HCT116 (cell line): Measurements from ENCODE around the gene NOL3. TPM values are rescaled to one million over a fixed set of nuclear protein-coding genes. Genes with fewer than 3 reads are reported as not detected.
A peak's percentile ranks its signal among the peaks of the same experiment; 100 is the strongest.
"Not testable (repeated sequence)": the region's sequence is repeated elsewhere in the genome, so short reads cannot be mapped to it uniquely, and the experiment has no call there.

Experiments
- ATAC-seq: fragments of 200-7000 bp; cut with Tn5 transposase; 2 replicates; pipeline ENCODE4 v1.9.1; 2020; ENCODE audit warnings: mild to moderate bottlenecking, moderate library complexity
- Bru-seq: library from RNA; stranded (reverse); fragments of 400-500 nt; gene quantifications from one replicate; lab custom pipeline; 2021; lab: Mats Ljungman, UMichigan
- BruChase-seq, 2 experiments: library from RNA; stranded (reverse); fragments of 400-500 nt; gene quantifications; one replicate each; lab custom pipeline; 2021; lab: Mats Ljungman, UMichigan
- BruUV-seq: library from RNA; stranded (reverse); fragments of 400-500 nt; replicated peaks from 2 replicates; lab custom pipeline; 2021; lab: Mats Ljungman, UMichigan
- CTCF ChIA-PET: fragments of 300-600 bp; sonication (Branson Sonifier 250); formaldehyde crosslinking; loops from one replicate; lab custom pipeline; 2021; ENCODE audit warnings: antibody characterized with exemption; lab: Charles Lee
- POLR2A ChIA-PET: fragments of 300-600, 350-600 bp; sonication (Branson Sonifier 250); formaldehyde crosslinking; loops from one replicate; lab custom pipeline; 2021; ENCODE audit warnings: antibody characterized with exemption; lab: Charles Lee
- RAD21 ChIA-PET, 2 experiments: fragments of 300-600 bp; sonication (Branson Sonifier 250); formaldehyde crosslinking; loops; one replicate each; lab custom pipeline; 2023; ENCODE audit warnings: low total read pairs in 2 of 2; ENCODE audit not compliant: uncharacterized antibody in 2 of 2, unreplicated experiment in 2 of 2, low non-redundant PET in 1 of 2; lab: Charles Lee
- DNase-seq: peaks from one replicate; pipeline ENCODE4 v3.0.0-alpha.2; 2010; ENCODE audit warnings: low read depth, low spot score
- H2AFZ ChIP-seq: fragments of 200-600 bp; shearing (Covaris generic), sonication (generic); 2 replicates; pipeline ENCODE4 v1.6.1; 2017; ENCODE audit warnings: low read depth, mixed run types, mixed read lengths, antibody characterized with exemption, low read length; ENCODE audit not compliant: poor library complexity, severe bottlenecking
- H3K27ac ChIP-seq: 2 replicates; pipeline ENCODE4 v1.5.1; 2012; ENCODE audit warnings: low read depth, low read length
- H3K27me3 ChIP-seq: fragments of 200-600 bp; sonication (generic); 2 replicates; pipeline ENCODE4 v1.6.1; 2016; ENCODE audit warnings: mixed run types, low read length, mixed read lengths; ENCODE audit not compliant: insufficient read depth
- H3K36me3 ChIP-seq, 2 experiments: fragments of 200-500 bp in 1 of 2; fragments of 200-600 bp in 1 of 2; sonication (Bioruptor generic) in 1 of 2; sonication (generic) in 1 of 2; 2 replicates each; pipeline versions ENCODE4 v1.5.1 to v1.6.1; 2014 to 2016; ENCODE audit warnings: low read length in 2 of 2, inconsistent platforms in 1 of 2, mixed read lengths in 1 of 2, mixed run types in 1 of 2; ENCODE audit not compliant: insufficient read depth in 2 of 2, control insufficient read depth in 1 of 2
- H3K4me1 ChIP-seq, 2 experiments: fragments of 200-600 bp in 1 of 2; sonication (generic) in 1 of 2; 2 replicates each; pipeline versions ENCODE4 v1.5.1 to v1.6.1; 2012 to 2017; ENCODE audit warnings: low read length in 2 of 2, inconsistent platforms in 1 of 2, mild to moderate bottlenecking in 1 of 2, mixed read lengths in 1 of 2, mixed run types in 1 of 2, moderate library complexity in 1 of 2; ENCODE audit not compliant: insufficient read depth in 2 of 2, control insufficient read depth in 1 of 2
- H3K4me2 ChIP-seq: fragments of 200-600 bp; sonication (generic); 2 replicates; pipeline ENCODE4 v1.6.1; 2017; ENCODE audit warnings: mixed run types, low read length, mixed read lengths
- H3K4me3 ChIP-seq, 2 experiments: fragments of 200-600 bp in 1 of 2; sonication (generic) in 1 of 2; replicated peaks in 1 of 2; 2 replicates each; pipeline ENCODE4 v1.5.1; 2011 to 2016; ENCODE audit warnings: low read length in 2 of 2, control low read depth in 1 of 2, low read depth in 1 of 2, mild to moderate bottlenecking in 1 of 2, mixed read lengths in 1 of 2, mixed run types in 1 of 2
- H3K79me2 ChIP-seq: fragments of 200-600 bp; sonication (generic); 2 replicates; pipeline ENCODE4 v1.6.1; 2017; ENCODE audit warnings: mild to moderate bottlenecking, mixed run types, low read length, moderate library complexity, mixed read lengths; ENCODE audit not compliant: insufficient read depth
- H3K9ac ChIP-seq: fragments of 200-600 bp; sonication (generic); 2 replicates; pipeline ENCODE4 v1.6.1; 2016; ENCODE audit warnings: low read length, mixed read lengths
- H3K9me2 ChIP-seq: fragments of 200-600 bp; sonication (generic), shearing (Covaris generic); 2 replicates; pipeline ENCODE4 v1.6.1; 2017; ENCODE audit warnings: mixed run types, mild to moderate bottlenecking, moderate library complexity; ENCODE audit not compliant: insufficient read depth
- H3K9me3 ChIP-seq, 2 experiments: fragments of 200-500 bp in 1 of 2; fragments of 200-600 bp in 1 of 2; sonication (Bioruptor generic) in 1 of 2; sonication (generic) in 1 of 2; 2 replicates each; pipeline ENCODE4 v1.6.1; 2014 to 2017; ENCODE audit warnings: low read length in 2 of 2, mixed read lengths in 2 of 2, inconsistent platforms in 1 of 2, low read depth in 1 of 2, mild to moderate bottlenecking in 1 of 2, mixed run types in 1 of 2, moderate library complexity in 1 of 2; ENCODE audit not compliant: control insufficient read depth in 1 of 2, insufficient read depth in 1 of 2
- H4K20me1 ChIP-seq: fragments of 200-600 bp; sonication (generic), shearing (Covaris generic); 2 replicates; pipeline ENCODE4 v1.6.1; 2017; ENCODE audit warnings: mixed run types, mild to moderate bottlenecking, moderate library complexity; ENCODE audit not compliant: insufficient read depth
- CBX3 ChIP-seq: IDR thresholded peaks from 2 replicates; pipeline ENCODE4 v1.6.1; 2012; ENCODE audit warnings: low read depth
- CTCF ChIP-seq, 3 experiments: fragments of 200-600 bp in 1 of 3; sonication (generic) in 1 of 3; IDR thresholded peaks in 2 of 3; conservative IDR thresholded peaks in 1 of 3; 2 replicates each; pipeline ENCODE4 v1.5.1; 2012 to 2017; ENCODE audit warnings: low read depth in 2 of 3, low read length in 2 of 3, antibody characterized with exemption in 1 of 3, borderline replicate concordance in 1 of 3, control low read depth in 1 of 3, mild to moderate bottlenecking in 1 of 3, mixed read lengths in 1 of 3, mixed run types in 1 of 3, moderate library complexity in 1 of 3; ENCODE audit not compliant: insufficient read depth in 1 of 3
- EGR1 ChIP-seq: IDR thresholded peaks from 2 replicates; pipeline ENCODE4 v1.6.1; 2012; ENCODE audit warnings: low read depth
- JUND ChIP-seq: IDR thresholded peaks from 2 replicates; pipeline ENCODE4 v1.6.1; 2012
- POLR2A ChIP-seq: IDR thresholded peaks from 2 replicates; pipeline ENCODE4 v1.7.0; 2011; ENCODE audit warnings: borderline replicate concordance; ENCODE audit not compliant: insufficient read depth, insufficient read length; ENCODE audit errors: extremely low read depth
- POLR2AphosphoS5 ChIP-seq: IDR thresholded peaks from 2 replicates; pipeline ENCODE4 v1.6.1; 2011; ENCODE audit warnings: mild to moderate bottlenecking, low read depth, low read length, moderate library complexity
- SIN3A ChIP-seq: IDR thresholded peaks from 2 replicates; pipeline ENCODE4 v1.6.1; 2012; ENCODE audit warnings: low read depth
- YY1 ChIP-seq: IDR thresholded peaks from 2 replicates; pipeline ENCODE4 v1.6.1; 2011; ENCODE audit warnings: low read length, low read depth, moderate library complexity, mild to moderate bottlenecking; ENCODE audit not compliant: insufficient replicate concordance; ENCODE audit errors: extremely low read depth
- ZBTB33 ChIP-seq: IDR thresholded peaks from 2 replicates; pipeline ENCODE4 v1.6.1; 2011; ENCODE audit warnings: mild to moderate bottlenecking, low read length, moderate library complexity; ENCODE audit not compliant: insufficient replicate concordance; ENCODE audit errors: extremely low read depth
- ZFX ChIP-seq: fragments of 450-650 bp; IDR thresholded peaks from 2 replicates; pipeline ENCODE4 v1.6.1; 2017
- ZNF274 ChIP-seq: fragments of 200-500 bp; sonication (Bioruptor generic); IDR thresholded peaks from 2 replicates; pipeline ENCODE4 v1.6.1; 2014; ENCODE audit warnings: mild to moderate bottlenecking, low read depth, low read length, inconsistent platforms
- intact Hi-C: fragments of 100-400 bp; cut with micrococcal nuclease; formaldehyde crosslinking; loops from 2 replicates; pipeline ENCODE4 v1.10.0; 2022
- long read RNA-seq: library from polyadenylated mRNA; unstranded; transcript quantifications from one replicate; pipeline ENCODE4 v2.0.0, GENCODE V29; 2021; ENCODE audit not compliant: unreplicated experiment
- polyA plus RNA-seq: library from polyadenylated mRNA; unstranded; fragments of >200 nt; gene quantifications from 2 replicates; pipeline ENCODE4 v1.2.1, GENCODE V29; 2012; ENCODE audit warnings: missing spikeins
- total RNA-seq: library from RNA; stranded (reverse); gene quantifications from one replicate; pipeline ENCODE4 v1.2.1, GENCODE V29; 2021; ENCODE audit not compliant: unreplicated experiment

The NOL3 gene
- total RNA-seq (54.0 TPM), Bru-seq, nascent RNA (percentile 89 among the genes with signal in this experiment), BruChase-seq, experiment 1, labeled RNA remaining after a 6-hour chase (percentile 92 among the genes with signal in this experiment), BruChase-seq, experiment 2, labeled RNA remaining after a 2-hour chase (percentile 90 among the genes with signal in this experiment)
- 76.0 and 87.8 TPM in 2 replicates for polyA plus RNA-seq
- long read RNA-seq, transcript NOL3-201 (4 exons, 1,394 nt) = major isoform, 5 of 71 reads
- long read RNA-seq, partial matches to known transcripts = 47 of 71 reads
- long read RNA-seq, other reads (novel, unspliced or antisense) = 19 of 71 reads

GRCh38 chr16:67170168-67170948 is at the start of gene NOL3:
TSS of gene NOL3 (plus strand) at chr16:67170538.
- Histone ChIP-seq H4K20me1 (no peaks in the 10 kb centered on the region), H3K36me3 (0 out of 4 replicates have a peak, but pooled peaks cover 0 to 5% of the 10 kb centered on the region in 2 experiments), H3K27me3 (no peaks in the 10 kb centered on the region), H2AFZ (no peak within 1 kb of the TSS), H3K9ac (peak within 1 kb of the TSS; percentile 90), H3K4me2 (peak within 1 kb of the TSS; percentile 100), H3K4me3 (peak within 1 kb of the TSS; percentile 64 to 75), H3K79me2 (peaks cover 8% of the 10 kb centered on the region; the same call in 1 of the 2 replicates), H3K27ac (peak within 1 kb of the TSS; percentile 81), H3K4me1 (peaks cover 38 to 61% of the 10 kb centered on the region in 2 experiments), H3K9me3 (no peaks in the 10 kb centered on the region), H3K9me2 (no peaks in the 10 kb centered on the region)
- TF ChIP-seq POLR2A (peak; percentile 25), CTCF (IDR thresholded peaks at IDR 0.05 in 2 of 3, conservative IDR thresholded peaks at IDR 0.05 in 1 of 3; ENCODE audit: borderline replicate concordance in 1 of 3, insufficient read depth in 1 of 3, low read depth in 2 of 3, low read length in 2 of 3) (no peak), CBX3 (no peak), ZFX (peak; percentile 45), EGR1 (no peak), ZNF274 (no peak), POLR2AphosphoS5 (peak; percentile 60; the same call in 1 of the 2 replicates), JUND (no peak), SIN3A (no peak), ZBTB33 (no peak), YY1 (no peak)
- peak; percentile 53 for ATAC-seq
- ChIA-PET RAD21 (interaction anchor here (0.7 to 1.7 kb wide), 3 partner anchors 17 to 152 kb away, joined by 3 to 6 read pairs (median 3); no protein-coding TSS in a partner anchor), CTCF (interaction anchor here (0.6 to 5.6 kb wide), 15 partner anchors 8 to 569 kb away, joined by 3 to 52 read pairs (median 4); partner anchors contain the start of genes CES3, FBXL8, FHOD1 and TRADD), POLR2A (interaction anchor here (0.6 to 2.1 kb wide), 7 partner anchors 8 to 287 kb away, joined by 3 to 17 read pairs (median 4); partner anchors contain the start of genes FBXL8, TMEM208 and TRADD)
- no TSS peak for BruUV-seq
- no peak for DNase-seq
- intact Hi-C loops = no loop called here

- H3K79me2 ChIP-seq = peaks cover 17% of the 10 kb centered on the region
- ATAC-seq, POLR2A ChIA-PET, intact Hi-C loops, RAD21 ChIA-PET, CTCF ChIA-PET, BruUV-seq, H2AFZ ChIP-seq, H4K20me1 ChIP-seq, H3K4me1 ChIP-seq, H3K4me2 ChIP-seq, H3K27ac ChIP-seq, H3K9me3 ChIP-seq, DNase-seq, H3K9ac ChIP-seq, H3K27me3 ChIP-seq, H3K4me3 ChIP-seq, H3K9me2 ChIP-seq: not testable (repeated sequence)
- peaks cover 5 to 24% of the 10 kb centered on the region in 2 experiments; a peak in 3 of 4 replicates for H3K36me3 ChIP-seq
Observed at GRCh38 chr16:67122799-67123198, 47.5 kb upstream of the NOL3 start.
